Fibroblast of lung (primary cell): ENCODE measurements around the gene CNMD.

Source experiments
- CTCF ChIP-seq, 2 donors: IDR thresholded peaks in 1 of 2; conservative IDR thresholded peaks in 1 of 2; 1 replicate in 1 of 2; 2 replicates in 1 of 2; pipeline ENCODE4 v1.5.1; 2011 to 2012; ENCODE audit warnings: low read length in 2 of 2, control low read depth in 1 of 2, inconsistent platforms in 1 of 2, low read depth in 1 of 2, mild to moderate bottlenecking in 1 of 2
- EZH2 ChIP-seq: IDR thresholded peaks from 2 replicates; pipeline ENCODE4 v1.5.1; 2012; ENCODE audit warnings: low read length, control low read depth, mild to moderate bottlenecking; ENCODE audit errors: missing control alignments

GRCh38 chr13:52738719-52739467, 727 bp downstream of the CNMD start:
- TF ChIP-seq EZH2 (peak; percentile 59), CTCF (conservative IDR thresholded peaks at IDR 0.05 in 1 of 2, IDR thresholded peaks at IDR 0.05 in 1 of 2; ENCODE audit: low read depth in 1 of 2, low read length in 2 of 2) (peak; percentile 22 to 33)
